NCI-H2029 (cell line): ENCODE results near the gene ME3.

Experiments used
- DNase-seq: peaks from one replicate; lab custom pipeline; 2025; lab: John Stamatoyannopoulos, UW

ME3 gene

GRCh38 chr11:86692746-86693145 is 20.3 kb upstream of the ME3 start:
- no peak for DNase-seq

DNA sequence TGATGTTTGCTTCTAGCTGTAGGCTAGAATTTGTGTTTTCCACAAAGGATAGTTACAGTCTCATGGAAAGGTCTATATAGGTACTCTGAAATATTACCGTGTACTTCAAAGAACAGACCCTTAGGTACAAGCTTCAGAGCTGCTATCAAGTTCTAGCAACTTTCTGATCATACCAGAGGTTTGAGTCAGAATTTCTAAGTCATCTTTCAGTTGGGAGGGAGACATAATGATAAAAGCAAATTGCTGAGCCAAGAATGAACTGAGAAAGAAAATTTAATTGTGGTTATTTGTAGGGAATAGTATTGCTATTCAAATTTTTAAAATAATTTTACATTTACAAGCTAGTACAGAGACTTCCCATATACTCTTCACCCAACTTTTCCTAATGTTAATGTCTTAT is 19.9 kb upstream of the ME3 start:
- DNase-seq, result no peak

DNA sequence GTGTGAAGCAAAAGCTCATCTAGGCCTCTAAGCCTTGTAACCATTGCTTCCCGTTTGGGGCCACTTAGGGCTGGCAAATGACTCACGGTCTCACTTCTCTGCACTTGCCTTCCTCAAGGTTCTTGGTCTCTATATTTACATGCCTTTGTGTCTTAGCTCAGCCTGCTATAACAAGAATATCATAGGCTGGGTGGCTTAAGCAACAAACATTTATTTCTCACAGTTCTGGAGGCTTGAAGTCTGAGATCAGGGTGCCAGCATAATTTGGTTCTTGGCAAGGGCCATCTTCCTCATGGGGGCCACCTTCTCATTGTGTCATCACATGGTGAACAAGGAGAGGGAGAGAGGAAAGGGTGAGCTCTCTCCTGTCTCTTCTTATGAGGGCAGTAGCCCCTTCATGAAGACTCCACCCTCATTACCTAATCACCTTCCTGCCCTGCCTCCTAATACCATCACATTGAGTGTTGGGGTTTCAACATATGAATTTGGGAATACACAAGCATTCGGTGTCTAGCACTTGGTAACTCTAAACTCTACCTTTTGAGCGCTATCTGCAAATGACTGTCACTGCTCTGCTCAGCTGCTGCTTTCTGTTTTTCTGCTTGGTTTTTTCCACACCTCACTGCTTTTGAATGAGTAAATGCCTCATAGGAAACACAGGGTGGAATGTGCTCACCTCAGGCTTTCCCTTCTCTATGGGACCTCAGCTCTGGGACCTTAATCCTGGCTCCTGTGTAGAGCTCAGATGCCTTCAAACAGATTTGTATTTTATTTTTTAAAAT is 16.2 kb upstream of the ME3 start:
- DNase-seq, result no peak

- DNase-seq, result no peak
These were observed 14.9 kb upstream of the ME3 start for GRCh38 chr11:86687185-86687778.

DNA sequence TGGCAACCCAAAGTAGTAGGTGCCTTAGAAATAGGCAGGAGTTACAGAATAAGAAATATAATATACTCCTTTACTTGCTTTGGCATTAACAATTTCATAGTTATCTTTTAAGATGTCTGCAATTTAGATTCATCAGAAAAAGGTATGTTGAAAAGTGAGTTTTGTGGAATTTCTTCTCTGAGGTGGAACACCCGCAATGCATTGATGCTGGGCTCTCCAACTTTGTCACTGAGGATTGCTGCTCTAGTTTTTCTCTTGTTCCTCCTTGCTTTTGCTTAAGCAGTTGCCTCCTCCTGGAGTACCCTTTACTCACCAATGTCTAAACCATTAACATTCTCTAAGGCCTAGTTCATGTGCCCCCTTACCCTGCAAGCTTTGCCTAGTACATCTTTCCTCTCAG is 14.1 kb upstream of the ME3 start:
- DNase-seq, result no peak

DNA sequence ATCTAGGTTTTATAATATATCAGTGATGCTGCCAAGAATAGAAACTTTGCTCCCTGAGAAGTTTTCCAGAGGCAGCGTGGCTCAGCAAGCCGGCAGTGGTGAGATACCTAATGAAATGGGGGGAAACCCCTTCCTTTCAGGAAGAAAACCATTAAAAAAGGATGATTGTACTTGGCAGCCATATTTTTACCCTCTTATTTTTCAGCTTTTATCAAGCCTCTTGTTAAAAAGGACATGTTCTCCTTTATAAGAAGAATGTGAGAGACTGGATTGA is 9.0 kb upstream of the ME3 start:
- no peak for DNase-seq

GRCh38 chr11:86680716-86681482 is 8.5 kb upstream of the ME3 start:
- DNase-seq, result no peak

GRCh38 chr11:86678823-86679222 is 6.4 kb upstream of the ME3 start:
- DNase-seq, result no peak

DNA sequence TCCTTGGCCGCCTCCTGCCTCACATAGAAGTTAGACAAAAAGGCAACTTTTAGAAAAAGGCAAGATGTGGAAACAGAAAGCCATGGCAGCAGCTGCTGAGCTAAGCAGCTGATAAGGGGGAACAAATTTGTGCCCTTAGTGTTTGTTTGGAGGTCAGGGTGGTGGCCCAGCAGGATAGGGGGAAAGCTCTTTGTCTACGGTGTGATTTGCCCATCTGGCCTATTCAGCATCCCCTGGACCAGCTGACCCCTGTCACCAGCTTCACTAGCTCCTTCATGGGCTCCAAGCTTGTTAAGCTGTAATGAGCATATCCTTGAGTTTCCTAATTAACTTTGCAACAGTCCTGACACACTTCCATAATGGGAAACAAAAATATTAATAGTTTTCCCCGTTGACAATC is 5.9 kb upstream of the ME3 start:
- DNase-seq, result no peak

GRCh38 chr11:86676533-86677154 is 4.2 kb upstream of the ME3 start:
- DNase-seq, result peak; percentile 40

DNA sequence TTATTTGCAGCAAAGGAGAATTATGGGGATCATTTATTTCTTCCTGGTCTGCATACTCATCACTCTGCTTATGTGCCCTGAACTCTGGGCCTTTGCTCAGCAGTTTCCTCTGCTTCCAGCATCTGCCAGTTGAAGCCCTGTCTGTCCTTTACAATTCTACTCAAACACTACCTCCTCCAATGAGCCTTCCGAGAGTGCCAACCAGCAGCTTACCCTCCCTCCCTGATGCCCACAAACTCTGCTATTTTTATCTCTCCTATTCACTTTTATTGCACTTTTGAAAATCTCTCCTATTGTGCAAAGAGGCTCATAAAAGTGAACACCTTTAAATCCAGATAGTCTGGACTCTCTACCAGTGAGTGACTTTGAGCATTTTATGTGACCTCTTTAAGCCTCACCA is 3.6 kb upstream of the ME3 start:
- DNase-seq, result no peak

DNA sequence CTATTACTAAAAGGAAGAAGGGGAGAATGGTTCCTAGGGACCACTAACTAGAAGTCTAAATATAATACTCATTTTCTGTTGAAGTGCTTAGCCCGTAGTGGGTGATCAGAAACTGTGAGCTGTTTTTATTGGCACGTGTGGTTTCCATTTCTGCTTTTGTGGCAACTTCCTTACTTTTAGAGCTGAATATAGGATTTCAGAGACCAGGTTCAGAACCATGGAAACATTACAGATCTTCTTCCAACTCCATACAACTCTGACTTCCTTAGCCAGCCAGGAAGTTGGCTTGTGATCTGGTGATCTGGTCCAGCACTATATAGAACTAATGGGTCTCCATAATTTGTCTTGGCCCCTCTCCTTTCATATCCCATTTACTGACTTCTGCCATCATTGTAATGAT is 2.6 kb upstream of the ME3 start:
- DNase-seq, result no peak

DNA sequence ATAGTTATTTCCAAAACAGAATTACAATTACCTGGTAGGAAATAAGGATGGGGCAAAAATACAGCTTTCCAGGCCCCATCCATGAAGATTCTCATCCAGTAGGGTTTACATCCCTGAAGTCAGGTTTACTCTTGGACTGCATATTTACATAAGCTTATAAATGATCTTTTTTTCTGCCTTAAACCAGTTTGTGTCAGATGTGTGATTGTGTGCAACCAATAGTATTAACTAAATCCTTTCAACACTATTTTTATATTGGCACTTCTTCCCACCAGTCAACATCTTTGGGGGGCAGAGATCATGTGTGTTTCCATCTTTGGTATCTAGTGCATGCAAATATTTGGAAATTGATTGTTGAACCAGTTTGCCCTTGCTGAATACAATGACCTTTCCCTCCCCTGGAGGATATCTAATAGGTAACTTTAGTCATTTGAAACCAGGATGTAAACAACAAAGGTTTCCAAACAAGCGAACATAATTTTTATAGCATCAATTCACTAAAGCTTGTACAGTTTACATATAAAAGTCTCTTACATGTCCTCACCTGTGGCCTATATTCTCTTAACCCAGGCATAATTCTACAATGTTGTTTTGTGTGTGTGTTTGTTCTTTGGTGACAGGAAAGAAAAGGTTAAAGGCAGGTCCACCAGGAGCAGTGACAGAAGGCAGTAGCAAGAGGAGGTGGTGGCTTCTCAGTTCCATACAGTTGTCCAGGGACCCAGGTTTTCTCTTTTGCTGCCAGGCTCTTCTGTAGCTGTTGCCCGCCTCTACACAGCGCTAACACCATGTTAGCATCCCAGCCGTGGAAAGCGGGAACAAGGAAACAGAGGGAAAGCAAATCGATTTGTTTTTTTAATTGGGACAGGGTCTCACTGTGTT is 1.7 kb upstream of the ME3 start:
- DNase-seq, result peak; percentile 79

- DNase-seq, result no peak
These were observed 833 bp upstream of the ME3 start for GRCh38 chr11:86673055-86673843.

DNA sequence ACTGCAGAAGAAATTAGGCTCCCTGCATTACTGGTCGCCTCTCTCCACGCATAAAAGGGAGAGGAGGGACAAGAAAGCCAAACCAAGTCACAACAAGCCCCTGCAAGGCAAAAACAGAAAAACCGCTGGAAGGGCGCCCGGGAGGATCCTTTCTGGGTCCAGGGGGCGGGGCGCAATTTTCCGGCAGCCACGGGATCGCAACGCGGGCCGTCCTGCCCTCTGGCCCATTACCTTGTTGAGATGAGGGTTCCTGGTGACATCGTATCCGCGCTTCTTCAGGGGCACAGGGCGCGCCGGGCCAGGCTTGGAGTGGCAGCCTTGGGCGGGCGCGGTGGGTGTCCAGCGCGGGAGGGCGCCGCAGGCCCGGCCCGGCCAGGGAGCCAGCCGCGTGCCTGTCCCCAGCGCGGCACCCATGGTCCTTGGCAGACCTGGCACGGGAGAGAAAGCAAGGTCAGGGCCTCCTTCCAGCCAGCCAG is 847 bp downstream of the ME3 start:
- DNase-seq, result peak; percentile 59

DNA sequence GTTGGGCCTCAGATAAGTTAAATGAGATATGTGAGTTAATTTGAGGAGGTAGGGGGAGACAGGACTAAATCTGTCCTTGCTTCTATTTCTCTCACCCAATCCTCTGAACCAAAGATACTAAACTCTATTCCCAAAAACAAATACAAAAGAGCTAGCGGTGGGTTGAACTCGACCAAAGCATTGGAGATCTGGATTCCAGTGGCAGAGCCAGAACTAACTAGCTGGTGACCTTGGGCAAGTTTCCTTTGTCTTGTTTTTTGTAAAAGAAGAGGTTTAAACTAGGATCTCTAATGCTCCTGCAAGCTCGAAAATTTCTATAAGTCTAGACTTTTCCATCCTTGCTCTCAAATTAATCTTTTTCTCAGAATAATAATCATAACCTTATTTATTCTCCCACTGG is 1.5 kb downstream of the ME3 start:
- no peak for DNase-seq

- DNase-seq, result no peak
These were observed 2.2 kb downstream of the ME3 start for GRCh38 chr11:86670181-86670580.

- no peak for DNase-seq
These were observed 3.0 kb downstream of the ME3 start for GRCh38 chr11:86669424-86669823.

DNA sequence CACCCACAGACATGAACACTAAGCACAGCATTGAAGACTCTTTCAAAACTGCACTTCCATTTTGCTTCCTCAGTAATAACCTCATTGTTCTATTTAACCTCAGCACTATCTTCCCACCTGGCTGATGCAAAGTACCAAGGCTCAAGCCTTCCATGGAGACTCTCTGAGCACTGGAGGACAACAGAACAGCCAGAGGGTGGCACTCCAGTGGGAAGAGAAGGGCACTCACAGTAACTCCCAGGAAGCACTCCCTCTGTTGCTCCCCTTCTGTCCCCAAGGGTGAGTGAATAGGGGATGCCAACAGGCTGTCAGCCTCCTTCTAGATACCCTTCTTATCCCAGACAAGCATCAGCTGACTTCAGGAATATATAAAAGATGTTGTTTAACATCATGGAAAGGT is 3.5 kb downstream of the ME3 start:
- no peak for DNase-seq

DNA sequence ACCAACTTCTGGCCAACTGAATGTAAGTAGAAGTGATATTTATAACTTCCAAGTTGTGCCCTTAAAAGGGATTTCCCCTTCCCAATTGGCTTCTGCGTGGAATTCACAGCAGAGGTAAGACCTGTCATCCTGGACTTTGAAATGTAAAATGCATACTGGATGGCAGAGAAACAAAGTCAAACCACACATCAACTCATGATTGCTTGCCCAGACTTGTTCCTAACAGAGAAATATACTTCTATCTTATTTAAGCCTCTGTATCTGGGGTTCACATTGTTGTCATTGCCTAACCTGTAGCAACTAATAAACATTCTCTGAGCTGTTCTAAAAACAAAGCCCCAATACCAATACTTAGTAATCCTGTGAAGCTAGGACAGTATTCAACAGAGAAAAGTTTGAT is 6.2 kb downstream of the ME3 start:
- DNase-seq, result no peak

GRCh38 chr11:86664930-86665329 is 7.5 kb downstream of the ME3 start:
- peak; percentile 87 for DNase-seq
